HUES6 (cell line): ENCODE measurements around the gene MEF2C.
A peak's percentile ranks its signal among the peaks of the same experiment; 100 is the strongest.

Source experiments
- H3K27ac ChIP-seq: 2 replicates; pipeline ENCODE4 v1.7.0; 2013; ENCODE audit warnings: low read depth, mild to moderate bottlenecking, low read length, inconsistent platforms
- H3K27me3 ChIP-seq: 2 replicates; pipeline ENCODE4 v1.6.1; 2013; ENCODE audit warnings: low read length; ENCODE audit not compliant: control insufficient read depth, insufficient read depth
- H3K36me3 ChIP-seq: 2 replicates; pipeline ENCODE4 v1.6.1; 2013; ENCODE audit warnings: low read length; ENCODE audit not compliant: control insufficient read depth, insufficient read depth
- H3K4me1 ChIP-seq: 2 replicates; pipeline ENCODE4 v1.6.1; 2013; ENCODE audit warnings: low read length; ENCODE audit not compliant: control insufficient read depth, insufficient read depth
- H3K4me3 ChIP-seq: 2 replicates; pipeline ENCODE4 v1.5.1; 2013; ENCODE audit warnings: low read depth, low read length
- H3K9ac ChIP-seq: one replicate; pipeline ENCODE4 v1.6.1; 2013; ENCODE audit warnings: mild to moderate bottlenecking, low read length
- H3K9me3 ChIP-seq: 2 replicates; pipeline ENCODE4 v1.6.1; 2013; ENCODE audit warnings: low read depth, low read length; ENCODE audit not compliant: control insufficient read depth, insufficient read depth

Gene MEF2C

GRCh38 chr5:88671505-88672499 lies 211.2 kb downstream of the MEF2C start:
- peak overlapping the region; percentile 36 for H3K9ac ChIP-seq
- peaks cover 100% of the 10 kb centered on the region for H3K27me3 ChIP-seq
- no peak overlapping the region for H3K27ac ChIP-seq
- H3K4me1 ChIP-seq, result peaks cover 58% of the 10 kb centered on the region
- H3K9me3 ChIP-seq, result no peaks in the 10 kb centered on the region
- H3K4me3 ChIP-seq, result peak overlapping the region; percentile 66
- no peaks in the 10 kb centered on the region for H3K36me3 ChIP-seq

DNA sequence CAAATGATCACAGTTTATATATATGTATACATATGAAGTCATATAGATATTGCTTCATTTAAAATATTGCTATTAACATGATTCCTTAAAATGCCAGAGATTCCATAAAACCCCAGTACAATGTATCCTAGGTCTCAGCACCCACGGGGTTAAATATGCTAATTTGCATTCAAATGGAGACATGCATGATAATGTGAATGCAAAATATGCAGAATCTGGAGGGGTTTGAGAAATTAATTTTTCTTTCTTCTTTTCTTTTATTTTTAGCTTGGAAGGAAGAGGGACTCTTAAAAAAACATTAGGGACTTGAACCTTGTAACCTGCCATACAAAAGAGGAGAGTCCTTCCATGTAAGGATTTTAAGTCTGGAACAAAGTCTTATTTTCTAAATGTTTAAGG lies 211.9 kb downstream of the MEF2C start:
- Histone ChIP-seq H3K4me3 (peak overlapping the region; percentile 66), H3K9ac (no peak overlapping the region)

DNA sequence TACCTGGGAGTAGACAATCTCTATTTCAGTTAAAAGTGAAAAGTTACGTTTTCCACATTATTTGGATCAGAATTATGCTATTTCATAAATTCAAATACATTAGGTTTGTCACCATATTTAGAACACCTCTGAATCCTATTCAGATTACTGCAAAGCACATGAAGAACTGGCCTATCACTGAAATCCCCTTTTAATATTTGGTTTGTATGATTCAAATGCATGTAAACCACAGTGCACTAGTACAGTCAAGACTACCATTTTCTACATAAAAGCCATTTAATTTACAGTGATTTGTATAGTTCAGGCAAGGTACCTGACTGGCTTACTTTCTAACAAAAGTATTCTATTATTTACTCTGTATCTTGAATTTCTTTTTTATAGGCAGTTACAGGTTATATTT lies 212.5 kb downstream of the MEF2C start:
- Histone ChIP-seq H3K27me3 (peaks cover 100% of the 10 kb centered on the region), H3K4me3 (no peak overlapping the region), H3K36me3 (no peaks in the 10 kb centered on the region), H3K9ac (no peak overlapping the region), H3K9me3 (no peaks in the 10 kb centered on the region), H3K27ac (no peak overlapping the region), H3K4me1 (peaks cover 69% of the 10 kb centered on the region)

More for the DNA sequence above, 211.9 kb downstream of the MEF2C start:
- Histone ChIP-seq H3K27me3 (peaks cover 100% of the 10 kb centered on the region), H3K36me3 (no peaks in the 10 kb centered on the region), H3K4me1 (peaks cover 62% of the 10 kb centered on the region), H3K9me3 (no peaks in the 10 kb centered on the region), H3K27ac (no peak overlapping the region)

- no peaks in the 10 kb centered on the region for H3K9me3 ChIP-seq
- no peak overlapping the region for H3K27ac ChIP-seq
- H3K27me3 ChIP-seq, result peaks cover 100% of the 10 kb centered on the region
- H3K4me3 ChIP-seq, result no peak overlapping the region
- peaks cover 71% of the 10 kb centered on the region for H3K4me1 ChIP-seq
- no peak overlapping the region for H3K9ac ChIP-seq
- H3K36me3 ChIP-seq, result no peaks in the 10 kb centered on the region
Measured at GRCh38 chr5:88669371-88670050, 213.5 kb downstream of the MEF2C start.

- peak overlapping the region; percentile 42 for H3K4me3 ChIP-seq
- no peak overlapping the region for H3K27ac ChIP-seq
- no peaks in the 10 kb centered on the region for H3K9me3 ChIP-seq
Measured at GRCh38 chr5:88667496-88668201, 215.3 kb downstream of the MEF2C start.

More at GRCh38 chr5:88667496-88668201, 215.3 kb downstream of the MEF2C start:
- Histone ChIP-seq H3K4me1 (peaks cover 78% of the 10 kb centered on the region), H3K36me3 (no peaks in the 10 kb centered on the region), H3K9ac (peak overlapping the region; percentile 6), H3K27me3 (peaks cover 100% of the 10 kb centered on the region)
